Body of pancreas (tissue), 4 donors: Measurements from ENCODE around the gene UTF1. TPM values are rescaled to one million over a fixed set of nuclear protein-coding genes. Genes with fewer than 3 reads are reported as not detected.
"Not testable (repeated sequence)": the region's sequence is repeated elsewhere in the genome, so short reads cannot be mapped to it uniquely, and the experiment has no call there.

Experiments
- ATAC-seq: fragments of 150-250 bp; one replicate; pipeline ENCODE4 v1.9.1; 2016
- DNase-seq, 4 donors: peaks; one replicate each; pipeline ENCODE4 v3.0.0-alpha.2; 2019
- H3K27ac ChIP-seq, 4 donors: fragments of 200-600 bp; sonication (generic); 1 replicate in 3 of 4; 2 replicates in 1 of 4; pipeline versions ENCODE4 v1.5.1 to v1.6.1; 2016 to 2019; ENCODE audit warnings: mild to moderate bottlenecking in 1 of 4, mixed read lengths in 1 of 4, moderate library complexity in 1 of 4
- H3K27me3 ChIP-seq, 2 donors: fragments of 200-600 bp; sonication (generic); one replicate each; pipeline ENCODE4 v1.6.0; 2016; ENCODE audit warnings: mild to moderate bottlenecking in 1 of 2
- H3K36me3 ChIP-seq, 2 donors: fragments of 200-600 bp; sonication (generic); replicated peaks in 1 of 2; 2 replicates each; pipeline ENCODE4 v1.5.1; 2016; ENCODE audit warnings: low read depth in 2 of 2; ENCODE audit not compliant: insufficient read depth in 1 of 2
- H3K4me1 ChIP-seq: fragments of 200-600 bp; sonication (generic); one replicate; pipeline ENCODE4 v1.6.0; 2016
- H3K4me3 ChIP-seq, 2 donors: fragments of 200-600 bp; sonication (generic); 1 replicate in 1 of 2; 2 replicates in 1 of 2; pipeline ENCODE4 v1.5.1; 2016 to 2019
- H3K9me3 ChIP-seq, 3 donors: fragments of 200-600 bp; sonication (generic); 1 replicate in 2 of 3; 2 replicates in 1 of 3; pipeline ENCODE4 v1.5.1; 2016
- POLR2A ChIP-seq, 3 donors: fragments of 450-650 bp; IDR thresholded peaks; one replicate each; pipeline ENCODE4 v1.6.1; 2016; ENCODE audit warnings: antibody characterized with exemption in 3 of 3, mild to moderate bottlenecking in 2 of 3
- WGBS, 2 donors: methylation state at CpG; one replicate each; pipeline ENCODE4 v1.1.5; 2017; 5-methylcytosine and 5-hydroxymethylcytosine counted together
- intact Hi-C: fragments of 100-400 bp; cut with DNase I; formaldehyde crosslinking; loops from one replicate; pipeline ENCODE4 v1.15.1; 2023
- total RNA-seq, 2 donors: library from RNA; depleted of rRNA; stranded (reverse); fragments of >200 nt; gene quantifications; one replicate each; pipeline ENCODE4 v1.1.0, GENCODE V29; 2016
- TF ChIP-seq, protein P1 (sequence below), 7 experiments: fragments of 450-650 bp in 4 of 7; fragments of 200-600 bp in 3 of 7; sonication (generic) in 3 of 7; IDR thresholded peaks; one replicate each; pipeline ENCODE4 v1.5.1; 2016 to 2019; ENCODE audit warnings: antibody characterized with exemption in 7 of 7

Gene UTF1
- total RNA-seq, 2 donors from 2014 or later, result not detected

- Histone ChIP-seq H3K36me3 (no peaks in the 10 kb centered on the region), H3K4me3 (no peak overlapping the region), H3K4me1 (peaks cover 5% of the 10 kb centered on the region), H3K27ac (no peak overlapping the region), H3K27me3 (peaks cover 0 to 9% of the 10 kb centered on the region in 2 donors), H3K9me3 (no peaks in the 10 kb centered on the region)
- no peak for DNase-seq
- intact Hi-C loops, result no loop called here
- WGBS, 2 donors, result 6 to 12% methylated on average over 10 to 42 of the region's 58 CpGs
- no peak for ATAC-seq
- TF ChIP-seq, protein P1, sequence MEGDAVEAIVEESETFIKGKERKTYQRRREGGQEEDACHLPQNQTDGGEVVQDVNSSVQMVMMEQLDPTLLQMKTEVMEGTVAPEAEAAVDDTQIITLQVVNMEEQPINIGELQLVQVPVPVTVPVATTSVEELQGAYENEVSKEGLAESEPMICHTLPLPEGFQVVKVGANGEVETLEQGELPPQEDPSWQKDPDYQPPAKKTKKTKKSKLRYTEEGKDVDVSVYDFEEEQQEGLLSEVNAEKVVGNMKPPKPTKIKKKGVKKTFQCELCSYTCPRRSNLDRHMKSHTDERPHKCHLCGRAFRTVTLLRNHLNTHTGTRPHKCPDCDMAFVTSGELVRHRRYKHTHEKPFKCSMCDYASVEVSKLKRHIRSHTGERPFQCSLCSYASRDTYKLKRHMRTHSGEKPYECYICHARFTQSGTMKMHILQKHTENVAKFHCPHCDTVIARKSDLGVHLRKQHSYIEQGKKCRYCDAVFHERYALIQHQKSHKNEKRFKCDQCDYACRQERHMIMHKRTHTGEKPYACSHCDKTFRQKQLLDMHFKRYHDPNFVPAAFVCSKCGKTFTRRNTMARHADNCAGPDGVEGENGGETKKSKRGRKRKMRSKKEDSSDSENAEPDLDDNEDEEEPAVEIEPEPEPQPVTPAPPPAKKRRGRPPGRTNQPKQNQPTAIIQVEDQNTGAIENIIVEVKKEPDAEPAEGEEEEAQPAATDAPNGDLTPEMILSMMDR (IDR thresholded peaks at IDR 0.05), result no peak
- no peak for TF ChIP-seq POLR2A (IDR thresholded peaks at IDR 0.05)
Measured at GRCh38 chr10:133229265-133230043, 563 bp upstream of the UTF1 start.

- no peak overlapping the region for H3K27ac ChIP-seq
- intact Hi-C loops, result no loop called here
- H3K4me1 ChIP-seq, result peaks cover 5% of the 10 kb centered on the region
- peak in 2 of 4 donors; percentile 14 to 20 for DNase-seq
- no peaks in the 10 kb centered on the region for H3K9me3 ChIP-seq
- no peaks in the 10 kb centered on the region for H3K36me3 ChIP-seq
- no peak for ATAC-seq
- 2 to 7% methylated on average over 6 to 43 of the region's 122 CpGs for WGBS, 2 donors
- TF ChIP-seq POLR2A (IDR thresholded peaks at IDR 0.05), result no peak
- TF ChIP-seq, protein P1 (IDR thresholded peaks at IDR 0.05), result no peak
- H3K27me3 ChIP-seq, result peaks cover 0 to 12% of the 10 kb centered on the region in 2 donors
- no peak overlapping the region for H3K4me3 ChIP-seq
Measured at GRCh38 chr10:133230387-133231195, 574 bp downstream of the UTF1 start.

DNA sequence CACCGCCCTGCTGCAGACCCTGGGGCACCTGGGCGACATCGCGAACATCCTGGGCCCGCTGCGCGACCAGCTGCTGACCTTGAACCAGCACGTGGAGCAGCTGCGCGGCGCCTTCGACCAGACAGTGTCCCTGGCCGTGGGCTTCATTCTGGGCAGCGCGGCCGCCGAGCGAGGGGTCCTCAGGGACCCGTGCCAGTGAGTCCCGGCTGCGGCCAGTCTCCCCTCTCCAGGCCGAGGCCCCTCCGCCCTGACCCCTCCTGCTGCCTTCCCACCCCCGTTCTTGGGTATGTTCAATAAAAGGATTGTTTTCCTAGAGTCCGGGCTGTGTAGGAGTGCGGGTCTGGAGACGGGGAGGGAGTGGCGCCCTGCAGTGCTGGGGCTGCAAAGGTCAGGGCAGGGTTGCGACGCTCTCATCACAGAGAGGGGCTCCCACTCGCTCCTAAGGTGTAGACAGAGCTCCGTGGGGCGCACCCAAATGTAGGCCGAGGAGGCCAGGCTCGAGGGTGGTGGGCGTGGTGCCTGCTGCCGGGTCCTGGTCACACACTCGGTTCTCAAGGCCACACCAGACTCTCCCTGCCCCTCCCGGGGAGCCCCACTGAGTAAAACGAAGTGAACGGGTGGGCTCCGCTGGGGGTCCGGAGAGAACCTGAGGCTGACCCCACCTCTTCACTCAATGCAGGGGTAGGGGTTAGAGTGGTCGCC, 1.4 kb downstream of the UTF1 start:
- Histone ChIP-seq H3K27me3 (peaks cover 0 to 18% of the 10 kb centered on the region in 2 donors), H3K4me3 (no peak overlapping the region)

DNA sequence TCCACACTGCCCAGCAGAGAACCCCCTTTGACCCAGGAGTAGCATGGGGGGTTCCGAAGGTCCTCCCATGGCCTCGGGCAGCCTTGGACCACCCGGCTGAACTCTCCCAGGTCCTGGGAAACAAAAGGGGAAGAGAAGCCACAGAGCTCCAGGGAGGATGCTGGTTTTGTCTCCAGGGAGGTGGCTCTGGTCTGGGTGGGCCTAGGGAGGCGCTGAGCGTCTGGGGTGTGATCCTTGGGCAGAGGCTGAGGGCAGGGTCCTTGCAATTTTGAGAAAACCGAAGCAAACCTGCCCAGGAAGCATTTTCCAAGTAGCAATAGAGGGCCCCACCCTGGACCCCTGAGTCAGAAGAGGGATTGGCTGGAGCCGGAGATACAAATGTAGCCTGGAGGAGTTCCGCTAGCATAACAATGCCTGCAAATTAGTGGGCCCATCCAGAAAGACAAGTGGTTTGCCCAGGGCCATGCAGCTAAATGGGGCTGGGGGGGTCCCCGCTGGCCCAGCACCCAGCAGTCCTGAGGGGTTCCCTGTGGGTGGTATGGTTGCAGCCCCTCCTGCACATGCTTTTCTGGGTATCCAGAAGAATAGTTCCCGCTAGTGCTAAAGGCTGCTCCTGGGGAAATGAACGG, 2.0 kb downstream of the UTF1 start:
- no peak for DNase-seq
- H3K4me1 ChIP-seq, result peaks cover 16% of the 10 kb centered on the region
- no peak for TF ChIP-seq POLR2A (IDR thresholded peaks at IDR 0.05)
- TF ChIP-seq, protein P1 (IDR thresholded peaks at IDR 0.05), result no peak
- no peak for ATAC-seq
- H3K27me3 ChIP-seq, result peaks cover 0 to 25% of the 10 kb centered on the region in 2 donors
- no peak overlapping the region for H3K4me3 ChIP-seq
- intact Hi-C loops, result no loop called here
- H3K27ac ChIP-seq, result no peak overlapping the region
- WGBS, 2 donors, result 37 to 38% methylated on average over 5 to 11 of the region's 11 CpGs
- H3K9me3 ChIP-seq, result no peaks in the 10 kb centered on the region
- no peaks in the 10 kb centered on the region for H3K36me3 ChIP-seq

More for the DNA sequence above, 1.4 kb downstream of the UTF1 start:
- H3K9me3 ChIP-seq, result no peaks in the 10 kb centered on the region
- WGBS, 2 donors, result 12 to 32% methylated on average over 13 to 44 of the region's 44 CpGs
- intact Hi-C loops, result no loop called here
- ATAC-seq, result no peak
- peaks cover 10% of the 10 kb centered on the region for H3K4me1 ChIP-seq
- TF ChIP-seq POLR2A (IDR thresholded peaks at IDR 0.05), result no peak
- TF ChIP-seq, protein P1 (IDR thresholded peaks at IDR 0.05), result no peak
- DNase-seq, result no peak
- H3K36me3 ChIP-seq, result no peaks in the 10 kb centered on the region
- H3K27ac ChIP-seq, result no peak overlapping the region

GRCh38 chr10:133234796-133235195, 4.8 kb downstream of the UTF1 start:
- peaks cover 31% of the 10 kb centered on the region for H3K4me1 ChIP-seq
- 38 to 43% methylated on average over 7 to 8 of the region's 10 CpGs for WGBS, 2 donors
- H3K9me3 ChIP-seq, H3K4me3 ChIP-seq, H3K27ac ChIP-seq, intact Hi-C loops, H3K36me3 ChIP-seq, DNase-seq, ATAC-seq: not testable (repeated sequence)
- H3K27me3 ChIP-seq, result peaks cover 0 to 26% of the 10 kb centered on the region in 2 donors
